H9 (cell line): ENCODE results near the gene SLC39A12. TPM values are rescaled to one million over a fixed set of nuclear protein-coding genes. Genes with fewer than 3 reads are reported as not detected.

ENCODE experiments used
- DNase-seq: peaks from one replicate; pipeline ENCODE4 v3.0.0-alpha.2; 2017
- H2AFZ ChIP-seq: one replicate; pipeline ENCODE4 v1.6.1; 2013; ENCODE audit warnings: mild to moderate bottlenecking, low read length, control low read depth, moderate library complexity
- H2AK5ac ChIP-seq: 2 replicates; pipeline ENCODE4 v1.6.1; 2013; ENCODE audit warnings: low read length, control low read depth, mixed read lengths; ENCODE audit not compliant: insufficient read length
- H2BK120ac ChIP-seq: one replicate; pipeline ENCODE4 v1.6.1; 2013; ENCODE audit warnings: low read depth, mild to moderate bottlenecking, low read length, control low read depth, inconsistent platforms; ENCODE audit not compliant: poor library complexity, severe bottlenecking
- H2BK12ac ChIP-seq: 2 replicates; pipeline ENCODE4 v1.6.1; 2013; ENCODE audit warnings: low read length, control low read depth, mixed read lengths, low read depth; ENCODE audit not compliant: insufficient read length
- H2BK15ac ChIP-seq: 2 replicates; pipeline ENCODE4 v1.6.1; 2013; ENCODE audit warnings: low read depth, low read length, control low read depth
- H2BK20ac ChIP-seq: one replicate; pipeline ENCODE4 v1.6.1; 2013; ENCODE audit warnings: low read depth, mild to moderate bottlenecking, low read length, control low read depth, inconsistent platforms; ENCODE audit not compliant: poor library complexity, severe bottlenecking
- H2BK5ac ChIP-seq: 2 replicates; pipeline ENCODE4 v1.6.1; 2013; ENCODE audit warnings: low read length, control low read depth, mixed read lengths; ENCODE audit not compliant: insufficient read length
- H3K14ac ChIP-seq: 2 replicates; pipeline ENCODE4 v1.6.1; 2013; ENCODE audit warnings: low read length, control low read depth; ENCODE audit not compliant: insufficient read depth
- H3K18ac ChIP-seq: 2 replicates; pipeline ENCODE4 v1.6.1; 2013; ENCODE audit warnings: low read depth, mild to moderate bottlenecking, mixed read lengths, low read length, control low read depth; ENCODE audit not compliant: insufficient read length
- H3K23ac ChIP-seq: 2 replicates; pipeline ENCODE4 v1.6.1; 2013; ENCODE audit warnings: low read length, control low read depth, mixed read lengths, low read depth; ENCODE audit not compliant: insufficient read length
- H3K23me2 ChIP-seq: 2 replicates; pipeline ENCODE4 v1.6.1; 2013; ENCODE audit warnings: low read depth, mild to moderate bottlenecking, mixed read lengths, low read length, control low read depth; ENCODE audit not compliant: insufficient read length, poor library complexity, severe bottlenecking
- H3K27ac ChIP-seq: 2 replicates; pipeline ENCODE4 v1.5.1; 2013; ENCODE audit warnings: low read length, control low read depth, mixed read lengths, low read depth; ENCODE audit not compliant: insufficient read length
- H3K27me3 ChIP-seq: 2 replicates; pipeline ENCODE4 v1.6.1; 2013; ENCODE audit warnings: low read length, control low read depth, inconsistent platforms; ENCODE audit not compliant: insufficient read depth
- H3K4ac ChIP-seq: 2 replicates; pipeline ENCODE4 v1.6.1; 2013; ENCODE audit warnings: low read depth, mild to moderate bottlenecking, control low read depth, inconsistent platforms, low read length, moderate library complexity
- H3K4me1 ChIP-seq: 2 replicates; pipeline ENCODE4 v1.6.1; 2013; ENCODE audit warnings: low read length, control low read depth, inconsistent platforms; ENCODE audit not compliant: insufficient read depth
- H3K4me2 ChIP-seq: 2 replicates; pipeline ENCODE4 v1.6.1; 2013; ENCODE audit warnings: low read length, control low read depth, mixed read lengths; ENCODE audit not compliant: insufficient read length, insufficient read depth
- H3K56ac ChIP-seq: 2 replicates; pipeline ENCODE4 v1.6.1; 2013; ENCODE audit warnings: low read depth, mild to moderate bottlenecking, mixed read lengths, low read length, control low read depth; ENCODE audit not compliant: insufficient read length
- H3K79me1 ChIP-seq: 2 replicates; pipeline ENCODE4 v1.6.1; 2013; ENCODE audit warnings: low read depth, mild to moderate bottlenecking, moderate library complexity, low read length, control low read depth, inconsistent platforms; ENCODE audit not compliant: insufficient read depth, poor library complexity, severe bottlenecking
- H3K79me2 ChIP-seq: 2 replicates; pipeline ENCODE4 v1.6.1; 2013; ENCODE audit warnings: low read length, control low read depth, inconsistent platforms; ENCODE audit not compliant: insufficient read depth
- H3K9ac ChIP-seq: 2 replicates; pipeline ENCODE4 v1.6.1; 2013; ENCODE audit warnings: low read length, control low read depth, mixed read lengths; ENCODE audit not compliant: insufficient read length; ENCODE audit errors: extremely low read depth
- H3K9me3 ChIP-seq: one replicate; pipeline ENCODE4 v1.6.1; 2013; ENCODE audit warnings: low read depth, low read length, inconsistent platforms; ENCODE audit not compliant: control insufficient read depth
- H3T11ph ChIP-seq: one replicate; pipeline ENCODE4 v1.6.1; 2013; ENCODE audit warnings: mild to moderate bottlenecking, low read length, control low read depth, inconsistent platforms
- H4K20me1 ChIP-seq: one replicate; pipeline ENCODE4 v1.6.1; 2013; ENCODE audit not compliant: control insufficient read depth, insufficient read length, insufficient read depth
- H4K5ac ChIP-seq: 2 replicates; pipeline ENCODE4 v1.6.1; 2013; ENCODE audit warnings: low read depth, mild to moderate bottlenecking, mixed read lengths, low read length, control low read depth; ENCODE audit not compliant: insufficient read length
- H4K8ac ChIP-seq: replicated peaks from 2 replicates; pipeline ENCODE4 v1.6.1; 2013; ENCODE audit warnings: low read length, control low read depth, mixed read lengths, low read depth; ENCODE audit not compliant: insufficient read length
- H4K91ac ChIP-seq: 2 replicates; pipeline ENCODE4 v1.6.1; 2013; ENCODE audit warnings: low read depth, mild to moderate bottlenecking, moderate library complexity, mixed read lengths, low read length, control low read depth; ENCODE audit not compliant: insufficient read length
- H3K27ac Mint-ChIP-seq, 3 experiments: 2 replicates in 2 of 3; 3 replicates in 1 of 3; pipeline ENCODE4 v1.8.0; 2020 to 2021; ENCODE audit warnings: mixed read lengths in 3 of 3, mild to moderate bottlenecking in 1 of 3, moderate library complexity in 1 of 3
- H3K27me3 Mint-ChIP-seq: 2 replicates; pipeline ENCODE4 v1.8.0; 2021; ENCODE audit warnings: low read depth, mild to moderate bottlenecking, moderate library complexity, mixed read lengths
- H3K36me3 Mint-ChIP-seq, 3 experiments: 2 replicates in 2 of 3; 3 replicates in 1 of 3; pipeline ENCODE4 v1.8.0; 2020 to 2021; ENCODE audit warnings: low read depth in 3 of 3, mixed read lengths in 3 of 3; ENCODE audit not compliant: insufficient read depth in 1 of 3
- H3K4me1 Mint-ChIP-seq, 2 experiments: 2 replicates each; pipeline ENCODE4 v1.8.0; 2020; ENCODE audit warnings: mixed read lengths in 2 of 2
- H3K4me3 Mint-ChIP-seq, 2 experiments: 2 replicates in 1 of 2; 3 replicates in 1 of 2; pipeline ENCODE4 v1.8.0; 2020 to 2021; ENCODE audit warnings: mild to moderate bottlenecking in 2 of 2, mixed read lengths in 2 of 2, moderate library complexity in 1 of 2
- H3K9me3 Mint-ChIP-seq, 2 experiments: 2 replicates in 1 of 2; 3 replicates in 1 of 2; pipeline ENCODE4 v1.8.0; 2020; ENCODE audit warnings: mild to moderate bottlenecking in 2 of 2, mixed read lengths in 2 of 2, moderate library complexity in 1 of 2
- WGBS: extraction: QIAGEN DNeasy Blood & Tissue Kit; methylation state at CpG from one replicate; pipeline ENCODE4 v1.1.7; 2013; ENCODE audit warnings: missing lambda C conversion rate, low lambda C conversion rate, mixed read lengths; ENCODE audit not compliant: insufficient read length; ENCODE audit errors: extremely low coverage; 5-methylcytosine and 5-hydroxymethylcytosine counted together
- total RNA-seq: library from RNA; stranded (reverse); gene quantifications from 2 replicates; pipeline ENCODE4 v1.2.1, GENCODE V29; 2021
- TF ChIP-seq, protein P1 (sequence below): fragments of 200-600 bp; sonication (generic); conservative IDR thresholded peaks from 3 replicates; pipeline ENCODE4 v1.8.0; 2021; ENCODE audit warnings: antibody characterized with exemption, mild to moderate bottlenecking

SLC39A12 gene
- total RNA-seq, 1 experiment from 2014 or later, result not detected

DNA sequence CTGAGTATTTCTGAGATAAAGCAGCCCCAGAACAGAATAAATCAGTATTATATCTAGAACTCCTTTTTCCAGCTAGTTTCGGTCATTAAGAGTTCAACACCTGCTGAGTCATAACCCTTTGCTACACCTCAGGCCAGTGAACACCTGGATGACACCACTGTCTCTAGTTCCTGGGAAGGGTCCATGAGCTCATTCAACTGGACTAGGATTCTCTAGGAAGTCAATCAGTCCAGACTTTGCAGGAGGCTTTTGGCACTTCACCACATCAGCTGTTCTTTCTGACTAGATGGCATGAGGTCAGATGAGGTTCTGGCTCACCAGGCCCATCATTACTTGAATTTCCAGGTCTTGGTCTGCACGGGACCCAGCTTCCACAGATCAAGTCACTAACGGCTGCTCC is 11.7 kb downstream of the SLC39A12 start:
- no CpG with 5 or more reads among the region's 3 CpGs for WGBS
- no peak overlapping the region for H3K14ac ChIP-seq
- H3K4me1 ChIP-seq, result no peaks in the 10 kb centered on the region
- H4K91ac ChIP-seq, result no peak overlapping the region
- no peak overlapping the region for H2AK5ac ChIP-seq
- H3K27ac Mint-ChIP-seq, result no peak overlapping the region
- DNase-seq, result no peak
- no peak overlapping the region for H2BK12ac ChIP-seq
- no peak overlapping the region for H3K23ac ChIP-seq
- peaks cover 0 to 8% (median 0%) of the 10 kb centered on the region in 3 experiments; a peak in 3 of 7 replicates for H3K36me3 Mint-ChIP-seq
- no peak overlapping the region for H2BK15ac ChIP-seq
- no peak overlapping the region for H3K4me3 Mint-ChIP-seq
- no peak overlapping the region for H3K18ac ChIP-seq
- H2BK5ac ChIP-seq, result no peak overlapping the region
- H4K5ac ChIP-seq, result no peak overlapping the region
- no peak overlapping the region for H3K56ac ChIP-seq
- no peaks in the 10 kb centered on the region for H3K27me3 ChIP-seq
- H3K4ac ChIP-seq, result no peak overlapping the region
- no peaks in the 10 kb centered on the region for H3K23me2 ChIP-seq
- H3K79me1 ChIP-seq, result no peaks in the 10 kb centered on the region
- no peaks in the 10 kb centered on the region for H3K79me2 ChIP-seq
- H3K9ac ChIP-seq, result no peak overlapping the region
- TF ChIP-seq, protein P1, sequence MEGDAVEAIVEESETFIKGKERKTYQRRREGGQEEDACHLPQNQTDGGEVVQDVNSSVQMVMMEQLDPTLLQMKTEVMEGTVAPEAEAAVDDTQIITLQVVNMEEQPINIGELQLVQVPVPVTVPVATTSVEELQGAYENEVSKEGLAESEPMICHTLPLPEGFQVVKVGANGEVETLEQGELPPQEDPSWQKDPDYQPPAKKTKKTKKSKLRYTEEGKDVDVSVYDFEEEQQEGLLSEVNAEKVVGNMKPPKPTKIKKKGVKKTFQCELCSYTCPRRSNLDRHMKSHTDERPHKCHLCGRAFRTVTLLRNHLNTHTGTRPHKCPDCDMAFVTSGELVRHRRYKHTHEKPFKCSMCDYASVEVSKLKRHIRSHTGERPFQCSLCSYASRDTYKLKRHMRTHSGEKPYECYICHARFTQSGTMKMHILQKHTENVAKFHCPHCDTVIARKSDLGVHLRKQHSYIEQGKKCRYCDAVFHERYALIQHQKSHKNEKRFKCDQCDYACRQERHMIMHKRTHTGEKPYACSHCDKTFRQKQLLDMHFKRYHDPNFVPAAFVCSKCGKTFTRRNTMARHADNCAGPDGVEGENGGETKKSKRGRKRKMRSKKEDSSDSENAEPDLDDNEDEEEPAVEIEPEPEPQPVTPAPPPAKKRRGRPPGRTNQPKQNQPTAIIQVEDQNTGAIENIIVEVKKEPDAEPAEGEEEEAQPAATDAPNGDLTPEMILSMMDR, result no peak
- H4K8ac ChIP-seq, result no peak overlapping the region
- H3K27ac ChIP-seq, result no peak overlapping the region
- no peaks in the 10 kb centered on the region for H3K27me3 Mint-ChIP-seq
- H2AFZ ChIP-seq, result no peak overlapping the region
- H3K4me2 ChIP-seq, result no peak overlapping the region
- peaks cover 3 to 11% of the 10 kb centered on the region in 2 experiments for H3K9me3 Mint-ChIP-seq
- no peak overlapping the region for H3T11ph ChIP-seq
- H3K4me1 Mint-ChIP-seq, result peaks cover 0 to 3% of the 10 kb centered on the region in 2 experiments; a peak in 1 of 4 replicates
- H2BK20ac ChIP-seq, result no peak overlapping the region
- H2BK120ac ChIP-seq, result no peak overlapping the region
- H3K9me3 ChIP-seq, result no peaks in the 10 kb centered on the region
- no peaks in the 10 kb centered on the region for H4K20me1 ChIP-seq
